Panc1 (cell line): Measurements from ENCODE around the gene ACTR5. TPM values are rescaled to one million over a fixed set of nuclear protein-coding genes. Genes with fewer than 3 reads are reported as not detected.

Source experiments
- ATAC-seq: fragments of 200-7000 bp; cut with Tn5 transposase; 2 replicates; pipeline ENCODE4 v1.9.1; 2020; ENCODE audit warnings: mild to moderate bottlenecking, moderate library complexity
- BruUV-seq: library from RNA; stranded (reverse); fragments of 400-500 nt; replicated peaks from 2 replicates; lab custom pipeline; 2021; lab: Mats Ljungman, UMichigan
- CTCF ChIA-PET: fragments of 300-600 bp; sonication (Branson Sonifier 250); formaldehyde crosslinking; loops from one replicate; lab custom pipeline; 2022; ENCODE audit warnings: antibody characterized with exemption; lab: Charles Lee
- POLR2A ChIA-PET: fragments of 300-600 bp; sonication (Branson Sonifier 250); formaldehyde crosslinking; loops from one replicate; lab custom pipeline; 2022; ENCODE audit warnings: antibody characterized with exemption; lab: Charles Lee
- DNase-seq: peaks from one replicate; pipeline ENCODE4 v3.0.0-alpha.2; 2010; ENCODE audit warnings: low read depth, low spot score
- H3K27ac ChIP-seq: 2 replicates; pipeline ENCODE4 v1.5.1; 2011; ENCODE audit warnings: mild to moderate bottlenecking, low read length, inconsistent platforms
- H3K27me3 ChIP-seq: fragments of 200-500 bp; sonication (Bioruptor generic); 2 replicates; pipeline ENCODE4 v1.6.0; 2014; ENCODE audit warnings: low read length, inconsistent platforms; ENCODE audit not compliant: control insufficient read depth, insufficient read depth
- H3K36me3 ChIP-seq: fragments of 200-500 bp; sonication (Bioruptor generic); 2 replicates; pipeline ENCODE4 v1.5.1; 2014; ENCODE audit warnings: inconsistent platforms, mild to moderate bottlenecking, low read length, moderate library complexity; ENCODE audit not compliant: control insufficient read depth, insufficient read depth
- H3K4me1 ChIP-seq: 2 replicates; pipeline ENCODE4 v1.5.1; 2011; ENCODE audit warnings: inconsistent platforms, mild to moderate bottlenecking, low read length, moderate library complexity; ENCODE audit not compliant: control insufficient read depth, insufficient read depth
- H3K4me3 ChIP-seq, 2 experiments: 2 replicates each; pipeline ENCODE4 v1.5.1; 2011 to 2012; ENCODE audit warnings: low read depth in 2 of 2, low read length in 2 of 2, mild to moderate bottlenecking in 2 of 2, inconsistent platforms in 1 of 2, moderate library complexity in 1 of 2
- H3K9me3 ChIP-seq: fragments of 200-500 bp; sonication (Bioruptor generic); 2 replicates; pipeline ENCODE4 v1.5.1; 2014; ENCODE audit warnings: low read depth, mild to moderate bottlenecking, inconsistent platforms, low read length, moderate library complexity; ENCODE audit not compliant: control insufficient read depth, insufficient read depth
- POLR2AphosphoS5 ChIP-seq: IDR thresholded peaks from 2 replicates; pipeline ENCODE4 v1.6.1; 2012; ENCODE audit warnings: mild to moderate bottlenecking, low read depth, low read length, moderate library complexity
- SIN3A ChIP-seq: IDR thresholded peaks from 2 replicates; pipeline ENCODE4 v1.6.1; 2012; ENCODE audit warnings: low read depth, mild to moderate bottlenecking, low read length, moderate library complexity, borderline replicate concordance; ENCODE audit not compliant: insufficient read depth
- TCF7L2 ChIP-seq: IDR thresholded peaks from 2 replicates; pipeline ENCODE4 v1.6.1; 2011; ENCODE audit warnings: mild to moderate bottlenecking, low read depth, low read length, inconsistent platforms
- in situ Hi-C: cut with HindIII; loops from 2 replicates; pipeline ENCODE4 v1.10.0; 2016; ENCODE audit warnings: low sequenced_read_pairs, low pct_unique_long_range_greater_than_20kb
- intact Hi-C: fragments of 100-400 bp; cut with micrococcal nuclease; formaldehyde crosslinking; loops from one replicate; pipeline ENCODE4 v1.10.0; 2022; ENCODE audit not compliant: unreplicated experiment
- total RNA-seq: library from RNA; stranded (reverse); gene quantifications from one replicate; pipeline ENCODE4 v1.2.1, GENCODE V29; 2021; ENCODE audit not compliant: unreplicated experiment
- TF ChIP-seq, protein P1 (sequence below): fragments of 450-650 bp; IDR thresholded peaks from 2 replicates; pipeline ENCODE4 v1.5.1; 2017; ENCODE audit warnings: mild to moderate bottlenecking
- TF ChIP-seq, protein P2 (sequence below), 2 experiments: IDR thresholded peaks; 2 replicates each; pipeline ENCODE4 v1.6.1; 2011 to 2012; ENCODE audit warnings: low read depth in 2 of 2, control low read depth in 1 of 2, low read length in 1 of 2, mild to moderate bottlenecking in 1 of 2, moderate library complexity in 1 of 2; ENCODE audit not compliant: insufficient read depth in 1 of 2

ACTR5 gene
- total RNA-seq, 1 experiment from 2014 or later = 12.1 TPM

DNA sequence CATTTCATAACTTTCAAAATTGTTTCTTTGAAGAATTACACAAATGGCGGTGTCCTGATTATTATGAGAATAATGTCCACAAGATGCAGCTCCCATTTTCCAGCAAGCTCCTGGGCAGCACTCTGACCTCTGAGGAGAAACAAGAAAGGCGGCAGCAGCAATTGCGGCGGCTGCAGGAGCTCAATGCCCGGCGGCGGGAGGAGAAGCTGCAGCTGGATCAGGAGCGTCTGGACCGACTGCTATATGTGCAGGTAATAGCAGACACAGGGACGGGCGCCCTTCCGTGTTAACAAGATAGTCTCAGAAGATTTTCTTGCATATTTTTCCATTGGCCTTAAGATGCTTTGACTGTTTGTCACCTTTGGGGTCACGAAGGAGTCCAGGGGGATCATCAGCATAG, 6.7 kb downstream of the ACTR5 start:
- intact Hi-C loops = no loop called here
- in situ Hi-C loops = no loop called here
- no TSS peak for BruUV-seq
- ChIA-PET POLR2A (no interaction called here), CTCF (no interaction called here)
- Histone ChIP-seq H3K4me1 (peaks cover 3% of the 10 kb centered on the region), H3K9me3 (no peaks in the 10 kb centered on the region), H3K27me3 (no peaks in the 10 kb centered on the region), H3K27ac (no peak overlapping the region), H3K4me3 (no peak overlapping the region), H3K36me3 (peaks cover 6% of the 10 kb centered on the region; the same call in 1 of the 2 replicates)
- ATAC-seq (no peak), DNase-seq (no peak)
- TF ChIP-seq, protein P1, sequence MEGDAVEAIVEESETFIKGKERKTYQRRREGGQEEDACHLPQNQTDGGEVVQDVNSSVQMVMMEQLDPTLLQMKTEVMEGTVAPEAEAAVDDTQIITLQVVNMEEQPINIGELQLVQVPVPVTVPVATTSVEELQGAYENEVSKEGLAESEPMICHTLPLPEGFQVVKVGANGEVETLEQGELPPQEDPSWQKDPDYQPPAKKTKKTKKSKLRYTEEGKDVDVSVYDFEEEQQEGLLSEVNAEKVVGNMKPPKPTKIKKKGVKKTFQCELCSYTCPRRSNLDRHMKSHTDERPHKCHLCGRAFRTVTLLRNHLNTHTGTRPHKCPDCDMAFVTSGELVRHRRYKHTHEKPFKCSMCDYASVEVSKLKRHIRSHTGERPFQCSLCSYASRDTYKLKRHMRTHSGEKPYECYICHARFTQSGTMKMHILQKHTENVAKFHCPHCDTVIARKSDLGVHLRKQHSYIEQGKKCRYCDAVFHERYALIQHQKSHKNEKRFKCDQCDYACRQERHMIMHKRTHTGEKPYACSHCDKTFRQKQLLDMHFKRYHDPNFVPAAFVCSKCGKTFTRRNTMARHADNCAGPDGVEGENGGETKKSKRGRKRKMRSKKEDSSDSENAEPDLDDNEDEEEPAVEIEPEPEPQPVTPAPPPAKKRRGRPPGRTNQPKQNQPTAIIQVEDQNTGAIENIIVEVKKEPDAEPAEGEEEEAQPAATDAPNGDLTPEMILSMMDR = no peak
- TF ChIP-seq TCF7L2 = no peak

DNA sequence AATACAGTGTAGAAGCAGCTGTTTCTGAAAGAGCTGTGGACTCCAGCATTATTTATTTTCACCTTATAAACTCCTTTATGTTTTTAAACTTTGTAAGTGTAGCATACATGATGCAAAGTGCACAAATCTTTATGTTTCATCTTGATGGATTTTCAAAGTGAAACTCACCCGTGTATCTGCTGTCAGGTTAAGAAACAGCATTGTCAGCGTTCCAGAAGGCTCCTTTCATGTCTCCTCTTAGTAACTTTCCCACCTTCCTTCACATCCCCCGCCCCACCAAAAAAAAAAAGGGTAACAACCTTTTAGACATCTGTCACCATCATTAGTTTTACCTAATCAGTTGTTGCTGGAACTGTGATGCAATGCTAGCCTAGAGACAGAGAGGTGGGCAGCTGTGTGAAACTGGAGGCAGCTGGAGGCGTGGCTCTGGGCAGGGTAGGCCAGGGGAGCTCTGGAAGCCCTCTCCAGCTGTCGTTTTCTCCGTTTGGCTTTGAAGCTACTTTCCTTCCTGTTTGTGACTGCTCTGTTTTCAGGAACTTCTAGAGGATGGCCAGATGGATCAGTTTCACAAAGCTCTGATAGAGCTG, 7.2 kb downstream of the ACTR5 start:
- intact Hi-C loops (no loop called here), in situ Hi-C loops (no loop called here)
- TF ChIP-seq POLR2AphosphoS5 = no peak
- no peak for TF ChIP-seq SIN3A
- TF ChIP-seq, protein P1 = no peak
- TF ChIP-seq TCF7L2 = no peak
- TF ChIP-seq, protein P2, sequence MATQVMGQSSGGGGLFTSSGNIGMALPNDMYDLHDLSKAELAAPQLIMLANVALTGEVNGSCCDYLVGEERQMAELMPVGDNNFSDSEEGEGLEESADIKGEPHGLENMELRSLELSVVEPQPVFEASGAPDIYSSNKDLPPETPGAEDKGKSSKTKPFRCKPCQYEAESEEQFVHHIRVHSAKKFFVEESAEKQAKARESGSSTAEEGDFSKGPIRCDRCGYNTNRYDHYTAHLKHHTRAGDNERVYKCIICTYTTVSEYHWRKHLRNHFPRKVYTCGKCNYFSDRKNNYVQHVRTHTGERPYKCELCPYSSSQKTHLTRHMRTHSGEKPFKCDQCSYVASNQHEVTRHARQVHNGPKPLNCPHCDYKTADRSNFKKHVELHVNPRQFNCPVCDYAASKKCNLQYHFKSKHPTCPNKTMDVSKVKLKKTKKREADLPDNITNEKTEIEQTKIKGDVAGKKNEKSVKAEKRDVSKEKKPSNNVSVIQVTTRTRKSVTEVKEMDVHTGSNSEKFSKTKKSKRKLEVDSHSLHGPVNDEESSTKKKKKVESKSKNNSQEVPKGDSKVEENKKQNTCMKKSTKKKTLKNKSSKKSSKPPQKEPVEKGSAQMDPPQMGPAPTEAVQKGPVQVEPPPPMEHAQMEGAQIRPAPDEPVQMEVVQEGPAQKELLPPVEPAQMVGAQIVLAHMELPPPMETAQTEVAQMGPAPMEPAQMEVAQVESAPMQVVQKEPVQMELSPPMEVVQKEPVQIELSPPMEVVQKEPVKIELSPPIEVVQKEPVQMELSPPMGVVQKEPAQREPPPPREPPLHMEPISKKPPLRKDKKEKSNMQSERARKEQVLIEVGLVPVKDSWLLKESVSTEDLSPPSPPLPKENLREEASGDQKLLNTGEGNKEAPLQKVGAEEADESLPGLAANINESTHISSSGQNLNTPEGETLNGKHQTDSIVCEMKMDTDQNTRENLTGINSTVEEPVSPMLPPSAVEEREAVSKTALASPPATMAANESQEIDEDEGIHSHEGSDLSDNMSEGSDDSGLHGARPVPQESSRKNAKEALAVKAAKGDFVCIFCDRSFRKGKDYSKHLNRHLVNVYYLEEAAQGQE (IDR thresholded peaks at IDR 0.05; ENCODE audit: insufficient read depth in 1 of 2, low read depth in 2 of 2, low read length in 1 of 2) = no peak
- H3K27me3 ChIP-seq = no peaks in the 10 kb centered on the region
- peaks cover 6% of the 10 kb centered on the region; the same call in 1 of the 2 replicates for H3K36me3 ChIP-seq
- no TSS peak for BruUV-seq
- no peak overlapping the region for H3K4me3 ChIP-seq
- POLR2A ChIA-PET = interaction anchor here (0.6 kb wide), 1 partner anchor 107 kb away, joined by 7 read pairs; no protein-coding TSS in a partner anchor
- ATAC-seq (no peak), DNase-seq (no peak)
- H3K9me3 ChIP-seq = no peaks in the 10 kb centered on the region
- H3K27ac ChIP-seq = no peak overlapping the region
- no peaks in the 10 kb centered on the region for H3K4me1 ChIP-seq
- CTCF ChIA-PET = no interaction called here
